SHP77 treated with DMSO at 0.1 percent for 48 hours (cell line): ENCODE measurements around the gene IFIT1B.
"Not testable (repeated sequence)": the region's sequence is repeated elsewhere in the genome, so short reads cannot be mapped to it uniquely, and the experiment has no call there.

Source experiments
- DNase-seq: peaks from one replicate; lab custom pipeline; 2025; lab: John Stamatoyannopoulos, UW

The IFIT1B gene, protein sequence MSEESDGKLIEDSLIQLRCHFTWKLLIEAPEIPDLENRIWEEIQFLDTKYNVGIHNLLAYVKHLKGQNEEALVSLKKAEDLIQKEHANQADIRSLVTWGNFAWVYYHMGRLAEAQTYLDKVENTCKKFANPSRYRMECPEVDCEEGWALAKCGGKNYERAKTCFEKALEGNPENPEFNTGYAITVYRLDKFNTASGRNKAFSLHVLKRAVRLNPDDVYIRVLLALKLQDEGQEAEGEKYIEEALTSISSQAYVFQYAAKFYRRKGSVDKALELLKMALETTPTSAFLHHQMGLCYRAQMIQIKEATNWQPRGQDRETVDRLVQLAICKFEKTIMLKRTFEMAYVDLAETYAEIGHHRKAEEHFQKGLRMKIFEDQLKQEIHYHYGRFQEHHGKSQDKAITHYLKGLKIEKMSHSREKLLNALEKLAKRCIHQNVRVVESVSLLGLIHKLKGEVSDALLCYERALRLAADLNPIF

DNA sequence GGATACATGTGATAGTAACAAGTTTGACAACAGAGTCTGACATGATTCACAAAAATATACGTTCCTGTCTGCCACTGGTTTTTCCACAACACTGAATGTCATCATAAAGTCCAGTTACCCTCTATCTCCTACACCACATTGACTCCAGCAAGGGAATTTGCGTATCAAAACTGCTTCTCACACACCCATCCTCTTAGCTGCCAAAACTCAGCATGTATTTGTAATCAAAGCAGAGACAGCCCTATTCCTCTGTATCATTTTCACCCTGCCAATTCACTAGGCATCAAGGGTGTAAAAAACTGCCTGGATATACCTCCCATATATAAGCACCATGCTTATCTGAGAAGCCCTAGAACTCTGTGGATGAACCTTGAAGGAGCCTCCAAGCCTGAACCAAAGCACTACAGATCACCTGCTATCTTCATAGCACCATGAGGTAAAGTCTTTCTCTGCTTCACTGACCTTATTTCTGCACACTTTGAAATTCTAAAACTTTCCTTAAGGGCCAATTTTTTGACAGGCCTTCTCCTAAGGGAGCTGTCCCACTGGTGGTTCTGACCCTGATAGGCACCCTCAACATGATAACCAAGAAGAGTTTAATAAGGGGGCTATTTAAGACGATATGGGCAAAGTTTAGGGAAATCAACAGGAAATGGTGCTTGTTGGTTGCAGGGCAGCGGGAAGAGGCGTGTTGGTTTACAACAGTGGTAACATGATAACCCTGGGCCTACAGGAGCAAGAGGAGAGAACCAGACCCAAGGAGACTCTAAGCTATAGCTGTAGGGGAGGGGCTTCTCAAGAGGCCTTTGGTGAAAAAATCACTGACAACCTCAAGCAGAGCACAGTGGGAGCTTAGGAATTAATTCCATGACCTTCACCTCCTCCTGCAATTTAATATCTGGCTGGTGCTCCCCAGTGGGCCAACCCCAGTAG is at the start of gene IFIT1B:
Gene IFIT1B, plus strand, starts transcription at position 352 of the 933 bp plus-strand sequence. Its CDS starts 80 bp downstream, at position 432.
- DNase-seq, result no peak

DNA sequence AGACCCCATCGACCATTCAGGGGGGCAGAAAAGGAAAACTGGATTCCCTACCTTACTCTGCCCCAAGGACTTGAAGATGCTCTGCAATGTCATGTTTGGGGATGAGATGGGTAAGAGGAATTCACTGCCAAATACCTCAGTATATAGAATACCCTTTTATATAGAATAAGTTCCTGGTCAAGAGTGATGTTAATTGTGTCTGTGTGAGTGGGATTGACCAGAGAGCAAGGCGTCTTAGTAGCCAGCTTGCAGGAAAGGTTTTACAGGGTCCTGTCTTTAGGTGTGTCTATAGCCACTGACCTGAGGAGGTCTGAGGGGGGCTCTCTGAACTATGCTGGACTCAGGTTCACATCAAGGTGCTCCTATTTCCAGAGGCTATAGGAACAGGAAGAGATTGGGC is 48.7 kb upstream of the IFIT1B start:
- DNase-seq, result no peak

DNA sequence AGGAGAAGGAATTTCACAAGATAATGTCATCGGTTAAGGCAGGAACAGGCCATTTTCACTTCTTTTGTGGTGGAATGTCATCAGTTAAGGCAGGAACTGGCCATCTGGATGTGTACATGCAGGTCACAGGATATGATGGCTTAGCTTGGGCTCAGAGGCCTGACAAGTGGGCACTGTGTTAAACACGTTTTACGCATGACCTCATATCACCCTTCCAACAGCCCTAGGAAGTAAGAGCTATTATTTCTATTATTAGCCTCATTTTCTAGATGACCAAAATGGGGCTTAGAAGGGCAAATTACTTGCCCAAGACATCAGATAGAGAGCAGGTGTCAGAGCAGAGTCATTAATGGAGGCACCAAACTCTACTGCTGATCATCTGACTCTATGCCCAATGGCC is 47.8 kb upstream of the IFIT1B start:
- not testable (repeated sequence) for DNase-seq

DNA sequence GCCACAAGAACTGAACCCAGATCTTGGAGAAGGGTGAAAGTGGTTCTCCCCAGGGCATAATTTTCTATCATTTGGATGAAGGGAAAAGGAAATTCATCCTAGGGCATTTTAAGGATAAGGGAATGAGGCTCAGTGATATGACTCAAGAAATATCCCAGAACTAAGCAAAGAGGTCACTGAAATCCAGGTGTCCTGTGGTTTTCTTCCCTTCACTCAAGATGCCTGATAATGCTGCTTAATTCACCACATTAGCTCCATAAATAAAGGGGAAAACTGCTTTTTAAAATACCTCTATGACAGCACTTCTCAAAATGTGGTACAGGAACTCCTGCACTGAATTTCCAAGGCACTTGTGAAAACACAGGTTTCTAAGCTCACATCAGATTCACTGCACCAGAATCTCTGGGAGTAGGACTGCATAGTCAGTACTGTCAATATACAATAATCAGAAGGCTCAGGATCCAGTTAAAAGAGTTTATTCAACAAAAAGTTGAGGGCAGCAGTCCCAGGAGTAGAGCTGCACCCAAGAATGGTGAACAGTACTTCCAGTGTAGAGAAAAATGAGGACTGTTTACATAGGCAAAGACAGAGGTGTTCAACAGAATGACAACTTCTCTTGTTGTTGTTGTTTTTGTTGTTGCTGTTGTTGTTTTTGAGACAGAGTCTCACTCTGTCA is 47.2 kb upstream of the IFIT1B start:
- no peak for DNase-seq

DNA sequence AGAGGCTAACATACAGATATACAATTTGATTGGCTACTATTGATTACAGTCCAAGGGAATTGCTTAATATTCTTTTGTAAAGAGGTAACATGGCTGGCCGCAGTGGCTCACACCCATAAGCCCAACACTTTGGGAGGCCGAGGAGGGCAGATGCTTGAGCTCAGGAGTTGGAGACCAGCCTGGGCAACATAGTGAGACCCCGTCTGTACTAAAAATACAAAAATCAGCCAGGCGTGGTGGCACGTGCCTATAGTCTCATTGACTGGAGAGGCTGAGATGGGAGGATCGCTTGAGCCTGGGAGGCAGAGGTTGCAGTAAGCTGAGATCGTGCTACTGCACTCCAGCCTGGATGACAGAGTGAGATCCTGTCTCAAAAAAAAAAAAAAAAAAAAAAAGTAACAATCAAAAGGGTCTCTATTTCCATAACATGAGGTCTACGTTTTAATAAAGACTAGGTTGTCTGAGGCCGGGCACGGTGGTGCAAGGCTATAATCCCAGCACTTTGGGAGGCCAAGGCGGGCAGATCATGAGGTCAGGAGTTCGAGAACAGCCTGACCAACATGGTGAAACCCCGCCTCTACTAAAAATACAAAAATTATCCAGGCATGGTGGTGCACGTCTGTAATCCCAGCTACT is 46.3 kb upstream of the IFIT1B start:
- not testable (repeated sequence) for DNase-seq

DNA sequence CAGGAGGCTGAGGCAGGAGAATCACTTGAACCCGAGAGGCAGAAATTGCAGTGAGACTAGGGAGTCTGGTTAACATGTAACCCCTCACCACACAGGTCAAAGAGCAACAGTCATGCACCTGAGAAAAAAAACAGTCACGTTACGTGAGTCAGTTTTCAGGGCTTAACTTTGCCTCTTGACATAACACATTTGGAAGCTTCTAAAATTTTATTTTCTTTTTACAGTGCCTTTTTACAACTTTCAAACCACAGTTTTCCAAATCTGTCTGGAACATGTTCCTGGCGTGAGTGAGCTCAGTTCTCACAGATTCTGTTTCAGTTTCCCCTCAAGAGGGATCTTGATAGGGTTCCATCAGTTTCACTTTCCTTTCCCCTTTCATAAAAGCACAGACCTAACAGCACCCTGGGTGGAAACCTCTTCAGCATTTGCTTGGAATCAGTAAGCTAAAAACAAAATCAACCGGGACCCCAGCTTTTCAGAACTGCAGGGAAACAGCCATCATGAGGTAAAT is 45.7 kb upstream of the IFIT1B start:
- no peak for DNase-seq

DNA sequence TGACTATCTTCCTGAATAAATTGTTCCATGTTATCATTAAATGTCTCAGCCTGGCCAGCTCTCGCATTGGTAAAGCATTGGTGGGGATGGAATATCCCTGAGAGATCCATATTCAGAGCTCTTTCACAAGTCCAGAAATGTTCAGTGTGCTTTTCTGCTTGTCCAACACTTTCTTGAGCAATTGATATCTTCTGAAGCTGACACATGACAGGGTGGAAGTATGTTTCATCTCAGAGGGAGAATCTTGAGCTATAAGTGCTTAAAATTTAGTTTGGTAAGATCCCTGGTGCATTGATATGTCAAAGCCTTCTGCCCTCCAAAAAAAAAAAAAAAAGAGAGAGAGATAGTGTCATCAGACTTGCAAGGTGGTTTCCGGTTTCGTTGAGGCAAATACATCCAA is 42.6 kb upstream of the IFIT1B start:
- no peak for DNase-seq

DNA sequence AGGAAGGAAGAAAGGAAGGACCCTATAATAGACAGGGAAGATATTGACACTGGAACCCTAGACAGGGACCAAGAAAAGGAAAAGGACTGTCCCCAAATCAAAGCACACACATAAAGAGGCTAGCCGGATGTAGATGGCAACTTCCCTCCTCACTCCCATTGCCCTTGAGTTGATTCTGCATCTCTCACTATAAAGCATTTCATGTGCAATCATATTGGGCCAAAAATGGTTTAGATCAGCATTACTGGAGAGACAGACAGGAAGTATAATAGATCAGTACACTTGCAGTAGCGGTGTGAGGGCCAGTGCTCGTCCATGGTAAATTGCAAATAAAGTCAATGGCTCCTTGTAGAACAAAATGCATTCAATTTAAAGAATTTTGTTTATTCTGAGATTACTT is 41.6 kb upstream of the IFIT1B start:
- DNase-seq, result no peak

DNA sequence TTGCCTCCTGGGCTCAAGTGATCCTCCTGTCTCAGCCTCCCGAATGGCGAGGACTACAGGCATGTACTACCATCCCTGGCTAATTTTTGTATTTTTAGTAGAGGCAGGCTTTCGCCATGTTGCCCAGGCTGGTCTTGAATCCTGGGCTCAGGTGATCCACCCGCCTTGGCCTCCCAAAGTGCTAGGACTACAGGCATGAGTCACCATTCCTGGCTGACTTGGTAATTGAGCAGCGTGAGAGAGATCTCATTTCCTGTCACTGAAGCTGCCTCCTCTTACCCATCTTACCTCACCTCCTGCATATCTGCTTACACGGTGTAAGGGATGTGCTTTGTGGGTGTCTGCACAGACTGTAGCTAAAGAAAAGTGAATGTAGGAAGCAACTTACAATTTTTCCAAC is 40.4 kb upstream of the IFIT1B start:
- no peak for DNase-seq

DNA sequence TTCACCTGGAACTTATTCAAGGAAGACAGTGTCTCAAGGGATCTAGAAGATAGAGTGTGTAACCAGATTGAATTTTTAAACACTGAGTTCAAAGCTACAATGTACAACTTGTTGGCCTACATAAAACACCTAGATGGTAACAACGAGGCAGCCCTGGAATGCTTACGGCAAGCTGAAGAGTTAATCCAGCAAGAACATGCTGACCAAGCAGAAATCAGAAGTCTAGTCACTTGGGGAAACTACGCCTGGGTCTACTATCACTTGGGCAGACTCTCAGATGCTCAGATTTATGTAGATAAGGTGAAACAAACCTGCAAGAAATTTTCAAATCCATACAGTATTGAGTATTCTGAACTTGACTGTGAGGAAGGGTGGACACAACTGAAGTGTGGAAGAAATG is 39.1 kb upstream of the IFIT1B start:
- DNase-seq, result no peak

DNA sequence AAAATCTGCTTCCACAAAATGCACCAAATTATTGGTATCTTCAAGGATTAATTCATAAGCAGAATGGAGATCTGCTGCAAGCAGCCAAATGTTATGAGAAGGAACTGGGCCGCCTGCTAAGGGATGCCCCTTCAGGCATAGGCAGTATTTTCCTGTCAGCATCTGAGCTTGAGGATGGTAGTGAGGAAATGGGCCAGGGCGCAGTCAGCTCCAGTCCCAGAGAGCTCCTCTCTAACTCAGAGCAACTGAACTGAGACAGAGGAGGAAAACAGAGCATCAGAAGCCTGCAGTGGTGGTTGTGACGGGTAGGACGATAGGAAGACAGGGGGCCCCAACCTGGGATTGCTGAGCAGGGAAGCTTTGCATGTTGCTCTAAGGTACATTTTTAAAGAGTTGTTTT is 38.0 kb upstream of the IFIT1B start:
- DNase-seq, result no peak

DNA sequence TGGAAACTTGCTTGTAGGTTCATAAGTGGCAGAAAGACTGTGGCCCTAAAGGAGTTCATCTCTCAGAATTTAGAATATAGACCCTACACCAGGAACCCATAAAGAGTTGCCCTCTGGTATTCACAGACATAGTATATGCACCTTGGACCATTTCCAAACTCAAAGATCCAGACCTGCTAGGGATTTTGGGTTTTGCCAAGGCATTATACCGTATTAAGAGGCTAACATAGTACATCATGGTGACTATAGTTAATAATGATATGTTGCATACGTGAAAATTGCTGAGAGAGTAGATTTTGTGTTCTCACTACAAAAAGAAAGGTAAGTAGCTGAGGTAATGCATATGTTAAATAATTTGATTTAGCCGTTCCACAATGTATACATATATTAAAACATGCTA is 36.2 kb upstream of the IFIT1B start:
- DNase-seq, result no peak

DNA sequence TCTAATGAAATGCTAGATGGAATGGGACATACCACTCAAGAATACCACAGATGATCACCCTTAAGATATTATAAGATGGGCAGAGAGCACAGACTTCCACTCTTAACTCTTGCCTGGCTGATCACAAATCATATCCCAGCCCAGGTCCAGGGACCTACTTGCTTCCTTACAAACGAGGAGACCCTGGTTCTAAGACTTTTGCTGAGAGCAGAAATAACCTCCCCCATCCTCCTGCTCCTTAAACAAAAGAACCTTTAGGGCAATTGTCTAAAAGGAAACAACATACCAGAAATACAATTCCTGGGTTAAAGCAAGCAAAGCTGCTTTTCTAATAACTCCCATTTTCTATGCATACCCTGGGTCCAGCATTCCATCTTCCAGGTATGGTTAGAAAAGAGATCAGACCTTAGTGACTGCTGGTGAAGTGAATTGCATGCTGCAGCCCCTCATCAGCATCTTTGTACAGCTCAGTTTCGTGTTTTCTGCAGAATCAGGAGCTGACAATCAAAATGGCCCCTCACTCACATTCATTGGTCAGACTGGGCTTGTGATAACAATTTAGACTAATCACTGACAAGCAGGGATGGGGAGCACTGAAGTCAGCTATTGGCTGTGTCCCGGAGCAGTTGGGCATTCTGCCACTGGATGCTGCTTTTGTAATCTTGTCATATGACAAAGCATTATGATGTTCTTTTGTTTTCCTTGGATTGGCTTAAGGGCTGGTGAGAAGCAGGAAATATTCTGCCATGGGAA is 35.5 kb upstream of the IFIT1B start:
- peak; percentile 10 for DNase-seq

DNA sequence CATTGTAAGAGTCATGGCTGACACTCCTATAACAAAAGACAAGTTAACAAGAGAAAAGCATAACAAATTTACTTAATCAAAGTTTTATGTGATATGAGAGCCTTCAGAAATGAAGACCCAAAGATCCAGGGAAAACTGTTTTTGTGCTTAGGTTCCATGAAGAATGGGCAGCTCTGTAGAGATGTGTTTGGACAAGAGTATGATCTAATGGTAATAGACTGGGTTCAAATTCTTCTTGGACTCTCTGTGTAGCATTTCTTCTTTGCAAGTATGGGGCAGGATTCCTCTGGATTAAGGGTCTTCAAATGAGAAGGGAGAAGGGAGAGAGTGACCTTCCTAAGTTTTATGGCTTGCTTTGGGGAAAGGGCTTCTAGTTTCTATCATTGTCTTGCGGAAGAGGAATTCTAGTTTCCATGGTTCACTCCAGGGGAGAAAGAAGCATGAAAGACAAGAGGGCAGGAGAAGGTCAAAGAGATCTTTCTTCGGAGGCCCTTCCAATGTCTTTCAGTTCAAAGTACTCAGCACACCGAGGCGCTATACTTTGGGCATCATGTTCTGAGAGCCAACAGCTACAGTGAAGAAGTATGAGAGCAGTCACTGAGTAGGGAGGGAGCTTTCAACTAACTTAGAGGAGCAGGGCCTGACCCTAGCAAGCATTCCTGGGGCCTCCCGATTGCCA is 34.6 kb upstream of the IFIT1B start:
- DNase-seq, result no peak

DNA sequence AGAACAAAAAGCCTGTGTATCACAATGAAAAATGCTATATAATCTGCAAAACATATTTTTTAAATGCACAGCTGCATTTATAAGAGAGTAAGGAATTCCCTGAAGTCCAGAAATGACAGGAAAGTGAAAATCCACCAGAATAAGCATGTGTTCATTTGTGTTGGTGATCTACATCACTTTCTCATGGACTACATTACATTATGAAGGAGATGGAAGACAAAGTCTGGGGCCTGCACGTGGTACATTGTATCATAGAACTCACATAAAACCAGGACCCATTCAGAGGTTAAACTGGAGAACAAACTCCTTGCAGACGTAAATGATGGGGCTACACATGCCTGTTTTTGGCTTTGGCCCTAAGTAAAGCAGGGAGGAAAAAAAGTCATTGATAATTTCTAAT is 33.7 kb upstream of the IFIT1B start:
- no peak for DNase-seq

DNA sequence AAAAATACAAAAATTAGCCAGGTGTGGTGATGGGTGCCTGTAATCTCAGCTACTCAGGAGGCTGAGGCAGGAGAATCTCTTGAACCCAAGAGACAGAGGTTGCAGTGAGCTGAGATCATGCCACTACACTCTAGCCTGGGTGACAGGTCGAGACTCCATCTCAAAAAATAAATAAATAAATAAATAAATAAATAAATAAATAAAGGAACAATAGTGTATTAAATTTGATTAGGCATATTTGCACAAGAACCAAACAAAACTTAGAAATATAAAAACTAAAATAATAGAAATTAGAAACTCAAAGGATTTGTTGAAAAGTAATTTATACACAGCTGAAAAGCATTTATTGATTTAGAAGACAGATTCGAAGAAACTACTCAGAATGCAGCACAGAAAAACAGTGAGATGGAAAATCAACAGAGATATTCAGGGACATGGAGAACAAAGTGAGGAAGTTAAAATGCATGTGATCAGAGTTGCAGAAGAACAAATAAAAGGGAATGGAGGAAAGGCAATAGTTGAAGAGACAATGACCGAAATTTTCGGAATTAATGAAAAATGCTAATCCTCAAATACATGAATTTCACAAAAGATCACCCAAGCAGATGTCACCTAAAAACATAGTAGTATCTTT is 32.4 kb upstream of the IFIT1B start:
- DNase-seq, result no peak

DNA sequence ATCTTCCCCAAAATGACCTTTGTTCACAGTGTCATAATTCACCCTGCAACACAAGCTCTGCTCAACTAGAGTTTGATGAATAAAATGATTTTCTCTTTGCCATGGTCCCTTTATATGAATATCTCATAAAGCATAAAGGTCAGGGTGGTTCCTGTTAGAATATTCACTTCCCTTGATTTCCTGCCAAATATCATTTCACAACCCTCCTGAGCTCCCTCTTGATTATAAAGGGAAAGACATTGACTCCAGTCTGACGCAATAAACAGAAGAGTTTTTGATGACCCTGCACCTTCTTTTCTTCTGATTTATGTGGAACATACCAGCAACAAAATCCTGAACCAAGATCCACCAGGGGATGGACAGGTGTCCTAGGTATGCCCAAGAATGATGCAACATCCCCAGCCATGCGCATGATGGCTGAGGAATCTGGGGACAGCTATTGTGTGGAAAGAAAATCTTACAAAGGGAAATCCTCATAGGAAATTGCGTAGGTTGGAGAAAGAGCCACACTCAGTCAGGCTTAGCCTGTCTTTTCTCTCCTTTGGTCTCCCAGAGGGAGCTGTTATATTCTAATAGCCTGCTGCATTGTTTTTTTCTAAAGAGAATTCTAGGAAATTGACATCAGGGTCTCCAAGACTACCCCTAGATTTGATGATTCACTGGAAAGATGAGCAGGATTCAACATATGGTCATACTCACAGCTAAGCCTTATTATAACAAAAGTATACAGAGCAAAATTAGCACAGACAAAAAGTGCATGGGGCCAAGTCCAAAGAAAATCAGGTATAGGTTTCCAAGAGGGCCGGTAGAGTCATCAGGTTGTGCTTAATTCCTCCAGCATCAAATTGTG is 31.2 kb upstream of the IFIT1B start:
- DNase-seq, result no peak

DNA sequence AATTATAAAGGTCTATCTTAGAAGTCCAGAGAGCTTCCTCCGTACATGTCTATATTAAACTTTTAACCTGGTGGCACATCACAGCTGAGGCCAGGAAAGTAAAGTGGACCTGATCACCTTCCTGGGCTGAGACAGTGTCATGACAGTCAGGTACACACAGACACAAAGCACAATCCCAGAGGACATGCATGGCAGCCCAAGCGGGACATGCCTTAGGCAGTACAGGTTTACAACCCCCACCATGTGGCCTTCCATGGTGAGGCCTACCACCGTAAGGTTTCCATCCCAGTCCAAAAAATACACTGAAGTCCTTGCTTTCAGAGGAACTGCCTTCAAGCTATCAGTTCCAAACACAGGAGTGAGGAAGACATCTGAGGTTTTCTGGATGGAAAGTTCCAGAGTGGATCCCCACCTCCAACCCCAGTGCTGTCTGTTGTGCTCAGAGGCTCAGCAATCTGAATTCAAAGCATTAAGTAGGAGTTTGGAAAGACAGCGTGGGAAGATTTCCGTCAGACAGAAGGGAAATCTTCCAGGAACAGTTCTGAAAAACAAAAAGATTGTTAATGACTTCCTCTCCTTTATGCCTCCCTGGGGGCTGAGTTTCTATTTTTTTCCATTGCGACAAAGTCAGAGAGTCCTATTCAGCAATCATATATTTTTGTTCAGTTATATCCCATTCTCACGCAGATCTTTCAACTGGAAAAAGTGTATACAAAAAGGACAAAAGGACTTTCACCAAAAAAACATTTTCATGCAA is 30.0 kb upstream of the IFIT1B start:
- no peak for DNase-seq
